Thymus (tissue), 11 donors: ENCODE measurements around the gene NR2F1-AS1. TPM values are rescaled to one million over a fixed set of nuclear protein-coding genes. Genes with fewer than 3 reads are reported as not detected.

Experiments
- DNase-seq, 9 donors: peaks; one replicate each; pipeline ENCODE4 v3.0.0-alpha.2; 2013; ENCODE audit warnings: low spot score in 9 of 9, low read depth in 6 of 9, missing footprints in 1 of 9
- H3K27ac ChIP-seq, 2 donors: one replicate each; pipeline ENCODE4 v1.5.1; 2013; ENCODE audit warnings: control low read depth in 1 of 2, low read depth in 1 of 2, low read length in 1 of 2, mild to moderate bottlenecking in 1 of 2, moderate library complexity in 1 of 2
- H3K27me3 ChIP-seq, 2 donors: one replicate each; pipeline ENCODE4 v1.5.1; 2013; ENCODE audit warnings: low read length in 1 of 2; ENCODE audit not compliant: control insufficient read depth in 2 of 2, insufficient read depth in 1 of 2
- H3K36me3 ChIP-seq, 2 donors: one replicate each; pipeline ENCODE4 v1.5.1; 2013; ENCODE audit warnings: low read length in 1 of 2, mild to moderate bottlenecking in 1 of 2, moderate library complexity in 1 of 2; ENCODE audit not compliant: control insufficient read depth in 2 of 2, insufficient read depth in 2 of 2
- H3K4me1 ChIP-seq, 2 donors: one replicate each; pipeline ENCODE4 v1.5.1; 2013; ENCODE audit warnings: low read length in 2 of 2; ENCODE audit not compliant: control insufficient read depth in 2 of 2, insufficient read depth in 2 of 2
- H3K4me3 ChIP-seq, 2 donors: one replicate each; pipeline ENCODE4 v1.5.1; 2013; ENCODE audit warnings: low read length in 2 of 2, control low read depth in 1 of 2, mild to moderate bottlenecking in 1 of 2
- H3K9me3 ChIP-seq, 2 donors: one replicate each; pipeline ENCODE4 v1.5.1; 2013; ENCODE audit warnings: low read length in 1 of 2, mild to moderate bottlenecking in 1 of 2; ENCODE audit not compliant: control insufficient read depth in 2 of 2, insufficient read depth in 1 of 2
- WGBS: extraction: QIAGEN DNeasy Blood & Tissue Kit; methylation state at CpG from one replicate; pipeline ENCODE4 v1.1.7; 2013; 5-methylcytosine and 5-hydroxymethylcytosine counted together
- polyA plus RNA-seq: library from polyadenylated mRNA; stranded (reverse); fragments of 200-250 nt; gene quantifications from one replicate; pipeline ENCODE4 v1.2.3, GENCODE V29; 2013
- total RNA-seq: library from RNA; stranded (reverse); fragments of 120-200 nt; gene quantifications from one replicate; pipeline ENCODE4 v1.2.4, GENCODE V29; 2013
- donor health status: healthy.

The NR2F1-AS1 gene
- total and polyA plus RNA-seq, 2 donors = 2.0 to 5.0 TPM

GRCh38 chr5:93604644-93605515 is 23.9 kb upstream of the NR2F1-AS1 start:
- H3K27ac ChIP-seq = no peak overlapping the region
- no peak for DNase-seq
- WGBS = 20% methylated on average over 10 of the region's 10 CpGs
- peaks cover 2% of the 10 kb centered on the region in 2 donors for H3K4me1 ChIP-seq
- no peak overlapping the region for H3K4me3 ChIP-seq
- H3K36me3 ChIP-seq = no peaks in the 10 kb centered on the region
- peaks cover 0 to 3% of the 10 kb centered on the region in 2 donors for H3K9me3 ChIP-seq
- H3K27me3 ChIP-seq = peaks cover 84 to 100% of the 10 kb centered on the region in 2 donors

- WGBS = 8% methylated on average over 58 of the region's 58 CpGs
- H3K4me1 ChIP-seq = peaks cover 2% of the 10 kb centered on the region in 2 donors
- DNase-seq = no peak
- no peak overlapping the region for H3K27ac ChIP-seq
- H3K27me3 ChIP-seq = peaks cover 78 to 100% of the 10 kb centered on the region in 2 donors
- peaks cover 0 to 3% of the 10 kb centered on the region in 2 donors for H3K9me3 ChIP-seq
- no peaks in the 10 kb centered on the region for H3K36me3 ChIP-seq
- H3K4me3 ChIP-seq = no peak overlapping the region
These were observed 23.0 kb upstream of the NR2F1-AS1 start for GRCh38 chr5:93603793-93604643.

GRCh38 chr5:93603078-93603792 is 22.2 kb upstream of the NR2F1-AS1 start:
- DNase-seq = no peak
- H3K27ac ChIP-seq = no peak overlapping the region
- no peaks in the 10 kb centered on the region for H3K36me3 ChIP-seq
- H3K4me1 ChIP-seq = peaks cover 2% of the 10 kb centered on the region in 2 donors
- H3K4me3 ChIP-seq = no peak overlapping the region
- peaks cover 0 to 3% of the 10 kb centered on the region in 2 donors for H3K9me3 ChIP-seq
- peaks cover 76 to 100% of the 10 kb centered on the region in 2 donors for H3K27me3 ChIP-seq
- WGBS = 29% methylated on average over 8 of the region's 8 CpGs

- Histone ChIP-seq H3K27me3 (peaks cover 76 to 100% of the 10 kb centered on the region in 2 donors), H3K4me3 (no peak overlapping the region)
- DNase-seq = no peak
These were observed 21.4 kb upstream of the NR2F1-AS1 start for GRCh38 chr5:93602241-93603077.

DNA sequence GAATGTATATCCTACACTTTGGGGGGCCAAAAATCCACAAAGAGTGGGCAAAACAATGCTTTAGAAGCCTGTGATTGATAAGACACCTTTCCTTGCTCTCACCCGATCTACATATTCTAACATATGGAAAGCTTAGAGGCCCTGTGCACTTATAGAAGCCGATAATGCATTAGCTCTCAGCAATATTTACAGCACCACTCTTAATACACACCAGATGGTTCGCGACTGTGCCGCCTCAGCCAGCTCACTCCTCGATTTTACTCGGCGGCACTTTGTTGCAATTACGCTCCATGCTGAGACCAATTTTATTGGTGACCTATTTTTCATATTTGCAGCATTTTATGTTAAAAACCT is 20.8 kb upstream of the NR2F1-AS1 start:
- Histone ChIP-seq H3K4me1 (peaks cover 0 to 2% of the 10 kb centered on the region in 2 donors), H3K27me3 (peaks cover 74 to 100% of the 10 kb centered on the region in 2 donors), H3K27ac (no peak overlapping the region), H3K4me3 (no peak overlapping the region), H3K36me3 (no peaks in the 10 kb centered on the region), H3K9me3 (peaks cover 0 to 7% of the 10 kb centered on the region in 2 donors)
- DNase-seq = no peak
- WGBS = 13% methylated on average over 9 of the region's 9 CpGs

More at GRCh38 chr5:93602241-93603077, 21.4 kb upstream of the NR2F1-AS1 start:
- 13% methylated on average over 39 of the region's 39 CpGs for WGBS
- Histone ChIP-seq H3K36me3 (no peaks in the 10 kb centered on the region), H3K27ac (no peak overlapping the region), H3K4me1 (peaks cover 0 to 2% of the 10 kb centered on the region in 2 donors), H3K9me3 (peaks cover 0 to 3% of the 10 kb centered on the region in 2 donors)

- no peak for DNase-seq
- Histone ChIP-seq H3K27me3 (peaks cover 77 to 100% of the 10 kb centered on the region in 2 donors), H3K9me3 (peaks cover 0 to 12% of the 10 kb centered on the region in 2 donors), H3K27ac (no peak overlapping the region), H3K36me3 (no peaks in the 10 kb centered on the region), H3K4me3 (no peak overlapping the region), H3K4me1 (peaks cover 0 to 2% of the 10 kb centered on the region in 2 donors)
- WGBS = 30% methylated on average over 3 of the region's 3 CpGs
These were observed 20.2 kb upstream of the NR2F1-AS1 start for GRCh38 chr5:93601071-93601801.

- H3K9me3 ChIP-seq = peaks cover 0 to 16% of the 10 kb centered on the region in 2 donors
- peaks cover 82 to 100% of the 10 kb centered on the region in 2 donors for H3K27me3 ChIP-seq
- WGBS = 5% methylated on average over 8 of the region's 8 CpGs
- H3K4me1 ChIP-seq = peaks cover 0 to 4% of the 10 kb centered on the region in 2 donors
- DNase-seq = no peak
- no peaks in the 10 kb centered on the region for H3K36me3 ChIP-seq
- H3K27ac ChIP-seq = no peak overlapping the region
- H3K4me3 ChIP-seq = no peak overlapping the region
These were observed 19.5 kb upstream of the NR2F1-AS1 start for GRCh38 chr5:93600409-93601070.
